ENCODE data around the gene SCN3A.

SCN3A gene

GRCh38 chr2:165112789-165113188 is 91.1 kb downstream of the SCN3A start:
- DNase-seq = no peak

GRCh38 chr2:165112133-165112573 is 91.7 kb downstream of the SCN3A start:
- DNase-seq = no peak

DNA sequence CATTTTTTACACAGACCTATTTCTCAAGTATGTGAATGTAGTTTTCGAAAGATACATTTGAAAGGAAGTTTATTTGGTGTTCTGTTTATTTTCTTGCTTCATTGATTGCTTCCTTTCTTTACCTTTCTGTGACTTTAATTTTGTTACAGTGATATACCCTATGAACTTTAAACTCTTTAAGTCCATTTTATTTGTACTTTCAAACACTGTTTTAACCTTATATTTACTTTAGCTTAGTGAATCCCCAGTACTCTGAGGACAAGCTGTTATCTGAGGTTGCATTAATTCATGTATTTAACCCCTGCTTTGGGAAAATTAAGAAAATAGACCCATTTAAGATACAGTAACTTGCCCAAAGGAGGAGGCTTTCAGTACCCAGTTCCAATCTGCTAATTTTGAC is 93.5 kb downstream of the SCN3A start:
- no peak for DNase-seq

DNA sequence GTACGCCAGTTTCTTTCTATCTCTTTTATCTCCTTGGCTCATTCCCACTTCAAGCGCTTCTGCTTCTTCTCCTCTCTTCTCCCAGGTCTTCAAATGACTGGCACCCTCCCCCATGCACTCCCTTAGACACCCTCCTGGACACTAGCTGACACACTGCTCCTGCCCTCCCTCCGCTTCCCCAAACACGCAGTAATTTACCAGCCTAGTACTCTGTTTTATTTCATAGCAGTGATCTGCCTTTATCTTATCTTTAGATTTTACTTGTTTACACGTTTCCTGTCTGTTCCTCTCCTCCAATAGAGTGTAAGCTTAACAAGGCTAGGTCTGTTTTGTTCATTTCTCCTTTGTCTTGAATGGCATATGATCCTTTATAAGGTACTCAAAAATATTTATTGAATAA is 93.9 kb downstream of the SCN3A start:
- no peak for DNase-seq

- no peak for DNase-seq
Observed at GRCh38 chr2:165105926-165106325, 97.9 kb downstream of the SCN3A start.

- DNase-seq = no peak
Observed at GRCh38 chr2:165087933-165088901, 115.6 kb downstream of the SCN3A start.

- no peak for DNase-seq
Observed at GRCh38 chr2:165086337-165086736, 117.5 kb downstream of the SCN3A start.

- DNase-seq = no peak
Observed at GRCh38 chr2:165083326-165083725, 120.5 kb downstream of the SCN3A start.

GRCh38 chr2:165082479-165082878 is 121.4 kb downstream of the SCN3A start:
- DNase-seq = no peak

- DNase-seq = no peak
Observed at GRCh38 chr2:165081276-165081675, 122.6 kb downstream of the SCN3A start.

DNA sequence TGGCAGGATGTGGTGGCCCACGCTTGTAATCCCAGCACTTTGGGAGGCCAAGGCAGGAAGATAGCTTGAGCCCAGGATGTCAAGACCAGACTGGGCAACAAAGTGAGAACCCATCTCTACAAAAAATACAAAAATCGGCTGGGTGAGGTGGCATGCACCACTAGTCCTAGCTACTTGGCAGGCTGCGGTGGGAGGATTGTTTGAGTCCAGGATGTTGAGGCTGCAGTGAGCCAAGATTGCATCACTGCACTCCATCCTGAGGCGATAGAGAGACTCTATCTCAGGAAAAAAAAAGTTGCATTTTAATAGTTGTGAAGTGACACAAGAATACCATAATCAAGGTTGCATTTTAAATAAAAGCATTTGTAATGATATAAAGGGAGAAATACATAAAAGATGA is 124.4 kb downstream of the SCN3A start:
- no peak for DNase-seq

DNA sequence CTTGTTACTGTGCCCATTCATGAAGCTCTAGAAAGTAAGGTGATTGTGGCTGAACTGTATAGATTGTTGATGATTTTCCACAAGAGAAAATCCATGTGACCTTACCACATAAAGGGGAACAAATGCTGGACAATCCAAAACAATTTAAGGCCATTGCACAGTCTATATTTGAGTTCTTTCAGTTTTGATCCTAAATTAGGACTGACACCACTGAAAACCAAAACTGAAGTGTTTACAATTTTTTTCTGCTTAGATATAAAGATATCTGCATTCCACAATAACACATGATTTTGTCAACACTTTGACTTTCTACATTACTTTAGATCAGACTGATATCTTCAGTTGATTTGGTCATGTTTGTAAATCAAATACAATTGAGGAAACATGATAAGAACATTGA is 124.9 kb downstream of the SCN3A start:
- DNase-seq = no peak

GRCh38 chr2:165074884-165075283 is 129.0 kb downstream of the SCN3A start:
- DNase-seq = no peak

GRCh38 chr2:165074323-165074722 is 129.5 kb downstream of the SCN3A start:
- no peak for DNase-seq

GRCh38 chr2:165070076-165070475 is 133.8 kb downstream of the SCN3A start:
- DNase-seq = peak in 1 of 51 donors; percentile 3

- DNase-seq = no peak
Observed at GRCh38 chr2:165069151-165069550, 134.7 kb downstream of the SCN3A start.

DNA sequence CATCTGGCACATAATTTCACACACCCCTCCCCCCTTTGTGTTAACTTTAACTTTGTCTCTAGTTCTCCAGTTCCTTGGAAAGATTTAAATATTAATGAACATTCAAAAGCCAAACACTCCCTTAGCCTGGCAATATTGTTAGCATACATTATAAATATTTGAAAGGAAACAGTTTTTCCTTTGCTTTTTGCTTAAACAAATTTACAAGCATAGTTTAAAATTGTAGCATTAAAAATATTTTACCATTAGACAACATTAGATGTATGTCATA is 135.4 kb downstream of the SCN3A start:
- no peak for DNase-seq

DNA sequence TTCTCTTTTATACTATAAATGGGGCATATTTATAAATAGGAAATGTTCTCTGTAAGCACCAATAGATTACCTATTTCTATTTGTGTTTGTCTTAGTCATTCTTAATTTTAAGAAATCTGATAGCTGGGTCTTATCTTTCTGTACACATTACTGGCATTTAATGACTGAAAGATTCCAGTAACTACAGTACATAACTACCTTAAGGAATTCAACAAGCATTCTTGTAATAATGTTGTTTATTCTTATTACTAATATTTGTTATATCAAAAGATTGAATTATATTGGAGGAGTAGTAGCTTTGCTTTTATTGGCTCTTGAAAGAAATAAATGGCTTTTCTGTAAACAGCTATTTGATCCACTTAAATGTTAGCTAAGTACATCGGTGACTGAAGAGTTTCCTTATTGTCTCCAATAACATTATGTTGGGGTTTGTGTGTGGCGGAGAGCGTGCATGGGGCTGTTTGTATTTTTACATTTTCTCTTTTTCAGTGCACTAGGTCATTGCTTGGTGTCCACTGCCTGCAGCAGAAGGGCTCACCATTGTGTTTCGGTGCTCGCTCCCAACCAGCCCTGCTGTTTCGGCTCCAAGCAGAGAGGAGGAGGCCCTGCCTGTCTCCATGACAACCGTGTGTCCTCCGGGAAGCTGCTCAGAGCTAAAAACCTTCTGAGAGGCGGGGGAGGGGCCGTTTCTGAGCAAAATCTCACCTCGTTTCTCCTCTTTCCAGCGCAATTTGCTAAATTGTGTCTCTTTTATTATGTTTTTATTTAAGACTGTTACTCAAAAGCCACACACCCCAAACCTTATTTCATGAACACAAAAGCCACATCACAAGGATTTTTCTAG is 136.0 kb downstream of the SCN3A start:
- DNase-seq = peak in 49 of 51 donors; percentile 5 to 89 (median 71)

DNA sequence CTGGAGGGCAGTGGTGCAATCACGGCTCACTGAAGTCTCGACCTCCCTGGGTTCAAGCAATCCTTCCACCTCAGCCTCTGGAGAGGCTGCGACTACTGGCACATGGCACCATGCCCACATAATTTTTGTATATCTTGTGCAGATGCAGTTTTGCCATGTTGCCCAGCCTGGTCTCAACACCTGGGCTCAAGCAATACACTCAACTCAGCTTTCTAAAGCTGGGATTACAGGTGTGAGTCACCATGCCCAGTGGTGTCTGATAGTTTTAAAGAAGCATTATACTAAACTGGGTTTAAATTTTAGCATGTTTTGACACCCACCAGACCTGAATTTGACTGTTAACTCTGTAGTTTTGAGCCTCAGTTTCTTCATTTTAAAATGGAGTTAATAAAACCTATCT is 139.1 kb downstream of the SCN3A start:
- no peak for DNase-seq

DNA sequence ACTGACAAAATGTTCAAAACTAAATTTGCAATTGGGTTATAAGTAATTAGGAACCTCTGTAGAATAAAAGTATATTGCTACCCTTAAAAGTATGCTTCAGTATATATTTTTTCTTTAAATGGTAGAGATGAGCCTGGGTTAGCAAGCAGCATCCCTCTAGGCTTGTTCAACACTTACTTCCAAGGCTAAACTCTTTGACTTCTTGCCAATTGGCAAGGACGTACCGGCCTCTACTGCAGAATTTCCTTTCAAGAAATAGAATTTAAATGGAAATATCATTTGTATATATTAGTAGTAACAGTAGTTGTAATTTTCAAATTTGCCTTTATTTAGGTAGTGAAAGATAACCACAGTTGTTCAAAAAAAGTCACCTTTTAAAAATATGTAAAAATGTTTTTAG is 143.4 kb downstream of the SCN3A start:
- DNase-seq = no peak

DNA sequence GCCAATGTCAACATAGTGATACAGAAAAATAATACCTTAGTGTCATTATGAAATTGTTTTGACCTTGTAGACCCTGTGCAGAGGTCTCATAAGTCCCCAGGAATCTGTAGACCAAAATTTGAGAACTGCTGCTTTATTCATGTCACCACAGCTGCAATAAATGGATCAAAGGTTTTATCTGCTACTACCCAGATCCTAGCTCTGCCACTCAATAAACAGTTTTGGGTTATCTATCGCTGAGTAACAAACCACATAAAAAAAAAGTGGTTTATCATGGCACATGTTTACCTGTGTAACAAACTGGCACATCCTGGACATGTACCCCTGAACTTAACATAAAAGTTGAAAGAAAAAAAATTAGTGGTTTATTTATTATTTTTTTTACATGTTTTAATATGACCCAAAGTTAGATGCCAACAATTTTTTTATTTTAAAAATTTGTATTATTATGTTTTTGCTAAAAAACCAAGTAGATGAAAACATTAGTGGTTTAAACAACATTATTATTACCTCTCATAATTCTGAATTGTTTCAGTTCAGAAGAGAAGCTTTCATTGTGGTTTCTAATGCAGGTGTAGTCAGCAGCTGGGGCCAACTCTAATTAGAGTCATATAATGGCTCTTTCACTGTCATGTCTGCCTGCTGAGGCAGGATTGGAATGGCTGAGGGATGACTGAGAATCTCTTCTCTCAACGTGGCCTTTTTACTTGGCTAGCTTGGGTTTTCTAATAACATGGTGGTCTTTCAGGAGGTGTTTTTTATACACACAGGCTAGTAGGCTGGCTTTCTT is 145.2 kb downstream of the SCN3A start:
- DNase-seq = no peak

DNA sequence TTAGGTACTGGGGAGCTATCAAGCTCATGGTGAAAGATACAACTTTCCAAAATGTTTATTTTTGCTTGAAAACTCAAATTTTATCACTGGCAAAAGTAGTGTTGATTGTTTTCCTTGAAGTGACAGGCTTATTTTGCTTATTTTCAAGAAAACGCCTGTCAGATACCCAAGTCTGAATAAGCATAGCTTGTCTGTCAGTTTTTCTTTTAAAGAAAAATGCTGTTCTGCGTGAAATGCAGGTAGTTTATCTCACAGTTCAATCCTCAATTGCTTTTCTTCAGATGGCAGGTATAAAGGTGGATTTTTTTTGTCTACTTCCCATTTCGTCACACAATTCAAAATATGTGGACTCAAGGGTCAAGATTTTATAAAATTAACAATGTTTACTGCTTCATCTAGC is 145.9 kb downstream of the SCN3A start:
- DNase-seq = no peak

Measured in hypothalamus (tissue), 51 donors.